ENCODE results near the gene KANSL1. TPM values are rescaled to one million over a fixed set of nuclear protein-coding genes. Genes with fewer than 3 reads are reported as not detected.
"Not testable (repeated sequence)": the region's sequence is repeated elsewhere in the genome, so short reads cannot be mapped to it uniquely, and the experiment has no call there.

Gene KANSL1
- total and polyA plus RNA-seq, 9 of the 15 experiments (the other 6 are each of a cell fraction or from before 2014, with no cell fraction given): 3.6 to 55.4 (median 31.8) TPM

- ATAC-seq: no peak
- H3K4me1 ChIP-seq (replicated peaks in 1 of 2; ENCODE audit: control insufficient read depth in 2 of 2, insufficient read depth in 2 of 2, low read length in 2 of 2): peaks cover 22 to 37% of the 10 kb centered on the region in 2 experiments
- peaks cover 3% of the 10 kb centered on the region; the same call in 1 of the 3 replicates for H3K36me3 ChIP-seq (ENCODE audit: control insufficient read depth, insufficient read depth, low read length)
- BruUV-seq (replicated peaks): TSS peak; percentile 12
- peaks cover 98% of the 10 kb centered on the region for H3K79me2 ChIP-seq (ENCODE audit: control insufficient read depth, insufficient read depth, low read length)
- no peak overlapping the region for H3K27ac ChIP-seq (ENCODE audit: extremely low read depth, low read depth, low read length)
- no peak overlapping the region for H3K4me2 ChIP-seq (ENCODE audit: insufficient read depth, low read length)
- POLR2A ChIA-PET: interaction anchor here (0.9 kb wide), 1 partner anchor 9 kb away, joined by 3 read pairs; no protein-coding TSS in a partner anchor
- no peak for FAIRE-seq
- H3K9me1 ChIP-seq (ENCODE audit: control insufficient read depth, insufficient read depth, low read length): peaks cover 6% of the 10 kb centered on the region
- intact Hi-C loops (cut with micrococcal nuclease) (no loop called here), in situ Hi-C loops (cut with MboI) (no loop called here)
- 70% methylated on average over 4 of the region's 4 CpGs for WGBS (ENCODE audit: insufficient coverage, low coverage, missing lambda C conversion rate)
- no peak overlapping the region for H3K4me3 ChIP-seq
- no peak overlapping the region for H3K9ac ChIP-seq (ENCODE audit: insufficient read depth in 1 of 2, low read depth in 2 of 2, low read length in 2 of 2)
- H4K20me1 ChIP-seq (replicated peaks; ENCODE audit: control insufficient read depth, insufficient read depth, low read length): peaks cover 40% of the 10 kb centered on the region
- no peak for TF ChIP-seq RREB1 (CRISPR knock-in tag; IDR thresholded peaks at IDR 0.05)
- TF ChIP-seq MBD2 (IDR thresholded peaks at IDR 0.05; ENCODE audit: borderline replicate concordance, low read depth): no peak
- no peak for TF ChIP-seq CAMTA2 (CRISPR knock-in tag; conservative IDR thresholded peaks at IDR 0.05)
- peak in 1 of 2 experiments; percentile 74; a peak in 2 of 4 replicates for TF ChIP-seq SRF (CRISPR knock-in tag; IDR thresholded peaks at IDR 0.05)
- no peak for TF ChIP-seq DMBX1 (CRISPR knock-in tag; IDR thresholded peaks at IDR 0.05; ENCODE audit: borderline replicate concordance)
- TF ChIP-seq ESRRA (IDR thresholded peaks at IDR 0.05; ENCODE audit: borderline replicate concordance, low read depth): 0 out of 2 replicates have a peak, but pooled peaks have one; percentile 34
- H3K27me3 ChIP-seq (ENCODE audit: control insufficient read depth in 2 of 2, insufficient read depth in 2 of 2, low read length in 2 of 2): no peaks in the 10 kb centered on the region
- no peak overlapping the region for H2AFZ ChIP-seq (ENCODE audit: low read depth, low read length)
- no peak for DNase-seq (ENCODE audit: extremely low read depth in 1 of 4, low spot score in 3 of 4)
- CTCF ChIA-PET (ENCODE audit: low intra/inter-chr PET ratio): no interaction called here
- no peaks in the 10 kb centered on the region for H3K9me3 ChIP-seq (replicated peaks; ENCODE audit: control insufficient read depth, insufficient read depth, low read depth, low read length)
These were observed 86.1 kb downstream of the KANSL1 start for GRCh38 chr17:46106966-46107644.

- H3K27me3 ChIP-seq (ENCODE audit: control insufficient read depth in 2 of 2, insufficient read depth in 2 of 2, low read length in 2 of 2); H3K9ac ChIP-seq (ENCODE audit: insufficient read depth in 1 of 2, low read depth in 2 of 2, low read length in 2 of 2); H3K4me2 ChIP-seq (ENCODE audit: insufficient read depth, low read length); H3K9me3 ChIP-seq (replicated peaks; ENCODE audit: control insufficient read depth, insufficient read depth, low read depth, low read length); intact Hi-C loops (cut with micrococcal nuclease); H2AFZ ChIP-seq (ENCODE audit: low read depth, low read length); H3K36me3 ChIP-seq (ENCODE audit: control insufficient read depth, insufficient read depth, low read length); DNase-seq (ENCODE audit: extremely low read depth in 1 of 4, low spot score in 3 of 4); H3K4me3 ChIP-seq; BruUV-seq (replicated peaks); H3K9me1 ChIP-seq (ENCODE audit: control insufficient read depth, insufficient read depth, low read length); in situ Hi-C loops (cut with MboI): not testable (repeated sequence)
- ATAC-seq (0 out of 3 replicates have a peak, but pooled peaks have one; percentile 7), FAIRE-seq (peak; percentile 51)
- Histone ChIP-seq H3K4me1 (replicated peaks in 1 of 2; ENCODE audit: control insufficient read depth in 2 of 2, insufficient read depth in 2 of 2, low read length in 2 of 2) (peaks cover 27 to 29% of the 10 kb centered on the region in 2 experiments), H3K79me2 (ENCODE audit: control insufficient read depth, insufficient read depth, low read length) (peaks cover 96% of the 10 kb centered on the region), H3K27ac (ENCODE audit: extremely low read depth, low read depth, low read length) (peak overlapping the region; percentile 4; the same call in 1 of the 3 replicates), H4K20me1 (replicated peaks; ENCODE audit: control insufficient read depth, insufficient read depth, low read length) (peaks cover 10% of the 10 kb centered on the region; the same call in 1 of the 2 replicates)
- POLR2A ChIA-PET: interaction anchor here (1.0 to 4.0 kb wide), 3 partner anchors 12 to 54 kb away, joined by 3 to 32 read pairs (median 4); no protein-coding TSS in a partner anchor
- WGBS (ENCODE audit: insufficient coverage, low coverage, missing lambda C conversion rate): 29% methylated on average over 3 of the region's 3 CpGs
- CTCF ChIA-PET (ENCODE audit: low intra/inter-chr PET ratio): interaction anchor here (0.7 to 1.3 kb wide), 2 partner anchors 61 to 90 kb away, joined by 3 to 4 read pairs; partner anchors contain the start of gene KANSL1
These were observed 90.4 kb downstream of the KANSL1 start for GRCh38 chr17:46102806-46103205.

All from K562 (cell line).